CD4-positive, CD25-positive, alpha-beta regulatory T cell (primary cell): ENCODE data around the gene SCAF1. TPM values are rescaled to one million over a fixed set of nuclear protein-coding genes. Genes with fewer than 3 reads are reported as not detected.

Source experiments
- ATAC-seq, 2 donors: fragments of 150-1000 bp; cut with Tn5 transposase; one replicate each; pipeline ENCODE4 v1.10.0; 2021; ENCODE audit warnings: low read depth in 2 of 2, moderate number of reproducible peaks in 2 of 2, moderate library complexity in 1 of 2
- DNase-seq, 3 donors: peaks; one replicate each; pipeline versions ENCODE4 v3.0.0 to v3.0.0-alpha.2; 2012 to 2022; ENCODE audit warnings: mixed read lengths in 1 of 3
- H3K27ac ChIP-seq: one replicate; pipeline ENCODE4 v1.7.0; 2013; ENCODE audit warnings: mild to moderate bottlenecking, low read length; ENCODE audit not compliant: insufficient read depth, poor library complexity, severe bottlenecking
- H3K27me3 ChIP-seq: one replicate; pipeline ENCODE4 v1.7.0; 2013; ENCODE audit warnings: low read length; ENCODE audit not compliant: control insufficient read depth, insufficient read depth
- H3K36me3 ChIP-seq: one replicate; pipeline ENCODE4 v1.7.0; 2013; ENCODE audit warnings: mild to moderate bottlenecking, low read length, moderate library complexity; ENCODE audit not compliant: control insufficient read depth, insufficient read depth
- H3K4me1 ChIP-seq: 2 replicates; pipeline ENCODE4 v1.7.0; 2013; ENCODE audit warnings: mild to moderate bottlenecking, low read length; ENCODE audit not compliant: insufficient read depth, control insufficient read depth, poor library complexity, severe bottlenecking
- H3K4me3 ChIP-seq: one replicate; pipeline ENCODE4 v1.7.0; 2013; ENCODE audit warnings: low read depth, mild to moderate bottlenecking, low read length, moderate library complexity
- H3K9me3 ChIP-seq, 2 experiments: 1 replicate in 1 of 2; 2 replicates in 1 of 2; pipeline ENCODE4 v1.7.0; 2013; ENCODE audit warnings: low read length in 2 of 2, mild to moderate bottlenecking in 1 of 2, moderate library complexity in 1 of 2; ENCODE audit not compliant: control insufficient read depth in 2 of 2
- H3K27ac Mint-ChIP-seq, 3 donors: one replicate each; pipeline ENCODE4 v1.8.0; 2020 to 2022; ENCODE audit warnings: mild to moderate bottlenecking in 3 of 3, mixed read lengths in 3 of 3, moderate library complexity in 2 of 3
- H3K27me3 Mint-ChIP-seq: one replicate; pipeline ENCODE4 v1.8.0; 2022; ENCODE audit warnings: mild to moderate bottlenecking, mixed read lengths
- H3K36me3 Mint-ChIP-seq: one replicate; pipeline ENCODE4 v1.8.0; 2020; ENCODE audit warnings: mixed read lengths
- H3K4me1 Mint-ChIP-seq, 4 donors: one replicate each; pipeline ENCODE4 v1.8.0; 2020 to 2022; ENCODE audit warnings: mixed read lengths in 4 of 4, mild to moderate bottlenecking in 1 of 4
- H3K4me3 Mint-ChIP-seq, 4 donors: one replicate each; pipeline ENCODE4 v1.8.0; 2020 to 2022; ENCODE audit warnings: mild to moderate bottlenecking in 4 of 4, mixed read lengths in 4 of 4, moderate library complexity in 3 of 4
- H3K9me3 Mint-ChIP-seq, 7 donors: one replicate each; pipeline ENCODE4 v1.8.0; 2020 to 2022; ENCODE audit warnings: mixed read lengths in 7 of 7, mild to moderate bottlenecking in 3 of 7, moderate library complexity in 2 of 7
- polyA plus RNA-seq, 4 donors: library from polyadenylated mRNA; unstranded; fragments of 300-500 nt; fragmentation: Illumina TruSeq; gene quantifications; one replicate each; pipeline ENCODE4 v1.2.3, GENCODE V29; 2021
- total RNA-seq: library from RNA; stranded (reverse); gene quantifications from one replicate; pipeline ENCODE4 v1.2.3, GENCODE V29; 2022

Gene SCAF1
- total and polyA plus RNA-seq, 5 donors from 2014 or later, result 0.53 to 47.4 (median 0.81) TPM; not detected in 1

DNA sequence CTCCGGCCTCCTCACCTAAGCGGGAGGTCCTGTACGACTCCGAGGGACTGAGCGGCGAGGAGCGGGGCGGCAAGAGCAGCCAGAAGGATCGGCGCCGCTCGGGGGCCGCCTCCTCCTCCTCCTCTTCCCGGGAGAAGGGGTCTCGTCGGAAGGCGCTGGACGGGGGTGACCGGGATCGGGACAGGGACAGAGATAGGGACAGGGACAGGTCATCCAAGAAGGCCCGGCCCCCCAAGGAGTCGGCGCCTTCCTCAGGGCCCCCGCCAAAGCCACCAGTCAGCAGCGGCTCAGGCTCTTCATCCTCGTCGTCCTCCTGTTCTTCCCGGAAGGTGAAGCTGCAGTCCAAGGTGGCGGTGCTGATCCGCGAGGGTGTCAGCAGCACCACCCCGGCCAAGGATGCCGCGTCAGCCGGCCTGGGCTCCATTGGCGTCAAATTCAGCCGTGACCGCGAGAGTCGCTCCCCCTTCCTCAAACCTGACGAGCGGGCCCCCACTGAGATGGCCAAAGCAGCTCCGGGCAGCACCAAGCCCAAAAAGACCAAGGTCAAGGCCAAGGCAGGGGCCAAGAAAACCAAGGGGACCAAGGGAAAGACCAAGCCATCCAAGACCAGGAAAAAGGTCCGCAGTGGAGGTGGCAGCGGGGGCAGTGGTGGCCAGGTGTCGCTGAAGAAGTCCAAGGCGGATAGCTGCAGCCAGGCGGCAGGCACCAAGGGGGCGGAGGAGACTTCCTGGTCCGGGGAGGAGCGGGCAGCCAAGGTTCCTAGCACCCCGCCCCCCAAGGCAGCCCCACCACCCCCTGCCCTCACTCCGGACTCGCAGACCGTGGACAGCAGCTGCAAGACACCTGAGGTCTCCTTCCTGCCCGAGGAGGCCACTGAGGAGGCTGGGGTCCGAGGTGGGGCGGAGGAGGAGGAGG, 10.8 kb downstream of the SCAF1 start:
- no peaks in the 10 kb centered on the region for H3K4me1 ChIP-seq
- no peaks in the 10 kb centered on the region for H3K9me3 ChIP-seq
- DNase-seq (no peak), ATAC-seq (no peak)
- H3K27me3 Mint-ChIP-seq, result no peaks in the 10 kb centered on the region
- H3K4me1 Mint-ChIP-seq, result peaks cover 0 to 9% (median 3%) of the 10 kb centered on the region in 4 donors
- H3K27ac Mint-ChIP-seq, result no peak overlapping the region
- peaks cover 23% of the 10 kb centered on the region for H3K36me3 Mint-ChIP-seq
- peaks cover 0 to 2% (median 0%) of the 10 kb centered on the region in 7 donors for H3K9me3 Mint-ChIP-seq
- no peak overlapping the region for H3K27ac ChIP-seq
- H3K4me3 Mint-ChIP-seq, result no peak overlapping the region
- no peaks in the 10 kb centered on the region for H3K27me3 ChIP-seq
- H3K4me3 ChIP-seq, result no peak overlapping the region
- H3K36me3 ChIP-seq, result peaks cover 48% of the 10 kb centered on the region

- H3K36me3 ChIP-seq, result peaks cover 45% of the 10 kb centered on the region
- H3K9me3 ChIP-seq, result no peaks in the 10 kb centered on the region
- no peak for DNase-seq
- H3K4me3 Mint-ChIP-seq, result no peak overlapping the region
- H3K36me3 Mint-ChIP-seq, result peaks cover 23% of the 10 kb centered on the region
- H3K27me3 ChIP-seq, result no peaks in the 10 kb centered on the region
- no peaks in the 10 kb centered on the region for H3K4me1 ChIP-seq
- H3K27ac Mint-ChIP-seq, result no peak overlapping the region
- no peak overlapping the region for H3K4me3 ChIP-seq
- no peak for ATAC-seq
- H3K9me3 Mint-ChIP-seq, result peaks cover 0 to 2% (median 0%) of the 10 kb centered on the region in 7 donors
- peaks cover 0 to 9% (median 3%) of the 10 kb centered on the region in 4 donors for H3K4me1 Mint-ChIP-seq
- no peak overlapping the region for H3K27ac ChIP-seq
- H3K27me3 Mint-ChIP-seq, result no peaks in the 10 kb centered on the region
Observed at GRCh38 chr19:49653466-49653806, 11.4 kb downstream of the SCAF1 start.

DNA sequence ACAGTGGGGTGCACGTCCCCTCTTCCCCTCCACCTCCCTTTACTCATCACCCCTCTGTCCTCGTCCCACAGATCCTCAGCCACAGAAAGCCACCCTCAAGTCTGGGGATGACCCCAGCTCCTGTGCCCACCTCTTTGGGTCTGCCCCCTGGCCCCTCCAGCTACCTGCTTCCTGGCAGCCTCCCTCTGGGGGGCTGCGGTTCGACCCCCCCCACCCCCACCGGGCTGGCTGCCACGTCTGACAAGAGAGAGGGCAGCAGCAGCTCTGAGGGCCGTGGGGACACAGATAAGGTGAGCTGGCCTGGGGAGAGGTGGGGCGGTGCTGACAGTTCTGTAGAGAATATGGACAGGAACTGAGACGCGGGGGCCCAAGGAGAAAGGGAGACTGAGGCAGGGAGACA, 12.6 kb downstream of the SCAF1 start:
- Mint-ChIP-seq H3K36me3 (peaks cover 20% of the 10 kb centered on the region), H3K4me1 (peaks cover 0 to 11% (median 0%) of the 10 kb centered on the region in 4 donors), H3K9me3 (peaks cover 0 to 2% (median 0%) of the 10 kb centered on the region in 7 donors), H3K4me3 (no peak overlapping the region), H3K27ac (no peak overlapping the region), H3K27me3 (no peaks in the 10 kb centered on the region)
- Histone ChIP-seq H3K36me3 (peaks cover 46% of the 10 kb centered on the region), H3K27ac (no peak overlapping the region), H3K27me3 (no peaks in the 10 kb centered on the region), H3K9me3 (no peaks in the 10 kb centered on the region), H3K4me3 (no peak overlapping the region), H3K4me1 (no peaks in the 10 kb centered on the region)
- DNase-seq (no peak), ATAC-seq (no peak)

DNA sequence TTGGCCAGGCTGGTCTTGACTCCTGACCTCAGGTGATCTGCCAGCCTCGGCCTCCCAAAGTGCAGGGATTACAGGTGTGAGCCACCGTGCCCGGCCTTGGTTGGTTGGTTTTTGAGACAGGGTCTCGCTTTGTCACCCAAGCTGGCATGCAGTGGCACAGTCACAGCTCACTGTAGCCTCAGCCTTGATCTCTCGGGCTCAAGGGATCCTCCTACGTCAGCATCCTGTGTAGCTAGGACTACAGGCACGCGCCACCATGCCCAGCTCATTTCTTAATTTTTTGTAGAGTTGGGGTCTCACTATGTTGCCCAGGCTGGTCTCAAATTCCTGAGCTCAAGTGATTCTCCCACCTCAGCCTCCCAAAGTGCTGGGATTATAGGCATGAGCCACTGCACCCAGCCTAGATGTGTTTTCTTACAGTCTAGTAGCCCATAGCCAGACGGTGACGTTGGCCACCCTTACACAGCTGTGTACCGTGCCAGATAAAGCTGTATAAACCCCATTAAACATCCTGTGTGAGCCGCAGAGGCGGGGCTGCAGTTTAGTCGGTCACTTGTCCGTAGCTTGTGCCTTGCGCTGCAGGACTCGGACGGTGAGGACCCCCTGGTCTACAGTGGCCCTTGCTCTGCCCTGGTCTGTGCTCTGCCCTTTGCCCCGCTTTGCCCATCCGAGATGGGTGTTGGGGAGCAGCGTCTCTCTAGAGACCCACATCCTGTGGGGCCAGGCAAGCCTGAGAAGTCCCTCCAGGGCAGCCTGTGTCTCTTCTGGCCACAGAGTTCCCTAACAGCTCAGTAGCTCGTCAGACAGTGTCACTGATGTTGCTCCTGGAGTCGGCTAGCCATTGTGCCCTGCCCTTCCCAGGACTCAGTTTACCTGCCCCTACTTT, 13.8 kb downstream of the SCAF1 start:
- Histone ChIP-seq H3K36me3 (peaks cover 47% of the 10 kb centered on the region), H3K4me3 (no peak overlapping the region), H3K4me1 (no peaks in the 10 kb centered on the region), H3K9me3 (no peaks in the 10 kb centered on the region), H3K27ac (no peak overlapping the region), H3K27me3 (no peaks in the 10 kb centered on the region)
- no peaks in the 10 kb centered on the region for H3K27me3 Mint-ChIP-seq
- peaks cover 0 to 17% (median 0%) of the 10 kb centered on the region in 4 donors for H3K4me1 Mint-ChIP-seq
- DNase-seq (no peak), ATAC-seq (no peak)
- no peak overlapping the region for H3K27ac Mint-ChIP-seq
- peaks cover 16% of the 10 kb centered on the region for H3K36me3 Mint-ChIP-seq
- peaks cover 0 to 2% (median 0%) of the 10 kb centered on the region in 7 donors for H3K9me3 Mint-ChIP-seq
- no peak overlapping the region for H3K4me3 Mint-ChIP-seq

- ATAC-seq, result no peak
- H3K4me3 ChIP-seq, result no peak overlapping the region
- no peaks in the 10 kb centered on the region for H3K9me3 ChIP-seq
- Mint-ChIP-seq H3K36me3 (peaks cover 16% of the 10 kb centered on the region), H3K4me1 (peaks cover 0 to 22% (median 0%) of the 10 kb centered on the region in 4 donors), H3K9me3 (peaks cover 0 to 2% (median 0%) of the 10 kb centered on the region in 7 donors), H3K27ac (peak overlapping the region in 1 of 3 donors; percentile 12), H3K4me3 (no peak overlapping the region), H3K27me3 (no peaks in the 10 kb centered on the region)
- H3K27me3 ChIP-seq, result no peaks in the 10 kb centered on the region
- no peak overlapping the region for H3K27ac ChIP-seq
- H3K4me1 ChIP-seq, result no peaks in the 10 kb centered on the region
- no peak for DNase-seq
- peaks cover 50% of the 10 kb centered on the region for H3K36me3 ChIP-seq
Observed at GRCh38 chr19:49656456-49657109, 14.6 kb downstream of the SCAF1 start.

GRCh38 chr19:49657493-49658138, 15.6 kb downstream of the SCAF1 start:
- ATAC-seq, result no peak
- Mint-ChIP-seq H3K27me3 (no peaks in the 10 kb centered on the region), H3K27ac (peak overlapping the region in 1 of 3 donors; percentile 48), H3K36me3 (peaks cover 16% of the 10 kb centered on the region), H3K4me3 (peak overlapping the region in 1 of 4 donors; percentile 83), H3K9me3 (peaks cover 0 to 2% (median 0%) of the 10 kb centered on the region in 7 donors), H3K4me1 (peaks cover 0 to 28% (median 0%) of the 10 kb centered on the region in 4 donors)
- Histone ChIP-seq H3K9me3 (no peaks in the 10 kb centered on the region), H3K27ac (no peak overlapping the region), H3K4me1 (peaks cover 6% of the 10 kb centered on the region), H3K36me3 (peaks cover 56% of the 10 kb centered on the region), H3K27me3 (no peaks in the 10 kb centered on the region), H3K4me3 (no peak overlapping the region)
- DNase-seq, result no peak

- H3K27ac Mint-ChIP-seq, result no peak overlapping the region
- Histone ChIP-seq H3K27ac (no peak overlapping the region), H3K9me3 (no peaks in the 10 kb centered on the region), H3K36me3 (peaks cover 55% of the 10 kb centered on the region), H3K4me1 (peaks cover 11% of the 10 kb centered on the region), H3K27me3 (no peaks in the 10 kb centered on the region), H3K4me3 (no peak overlapping the region)
- peaks cover 13% of the 10 kb centered on the region for H3K36me3 Mint-ChIP-seq
- H3K9me3 Mint-ChIP-seq, result peaks cover 0 to 2% (median 0%) of the 10 kb centered on the region in 7 donors
- no peak for DNase-seq
- no peaks in the 10 kb centered on the region for H3K27me3 Mint-ChIP-seq
- peaks cover 0 to 33% (median 0%) of the 10 kb centered on the region in 4 donors for H3K4me1 Mint-ChIP-seq
- H3K4me3 Mint-ChIP-seq, result peak overlapping the region in 1 of 4 donors; percentile 83
- no peak for ATAC-seq
Observed at GRCh38 chr19:49658139-49658517, 16.1 kb downstream of the SCAF1 start.
